H4 (cell line): ENCODE results near the gene OR5C1. TPM values are rescaled to one million over a fixed set of nuclear protein-coding genes. Genes with fewer than 3 reads are reported as not detected.
A peak's percentile ranks its signal among the peaks of the same experiment; 100 is the strongest.
"Not testable (repeated sequence)": the region's sequence is repeated elsewhere in the genome, so short reads cannot be mapped to it uniquely, and the experiment has no call there.

Experiments used
- DNase-seq: peaks from one replicate; pipeline ENCODE4 v3.0.0-alpha.2; 2015; ENCODE audit warnings: low spot score
- total RNA-seq: library from RNA; depleted of rRNA; stranded (reverse); fragments of >200 nt; shearing (Covaris generic); gene quantifications from 2 replicates; pipeline ENCODE4 v1.2.3, GENCODE V29; 2014; rRNA removed

OR5C1 gene
- total RNA-seq, result not detected in 2 replicates

GRCh38 chr9:122788831-122789230 is at the start of gene OR5C1:
OR5C1 (plus strand) TSS chr9:122788933; CDS start chr9:122788933, 0 bp downstream.
- no peak for DNase-seq

- no peak for DNase-seq
These were observed 46.7 kb upstream of the OR5C1 start, which contains the start of gene OR1L6 for GRCh38 chr9:122742003-122742402. OR1L6 (plus strand) TSS chr9:122742303; CDS start chr9:122749848, 7,545 bp downstream.

- no peak for DNase-seq
These were observed 33.9 kb upstream of the OR5C1 start for GRCh38 chr9:122754825-122755224.

- no peak for DNase-seq
These were observed 20.9 kb upstream of the OR5C1 start for GRCh38 chr9:122767817-122768216.

- DNase-seq, result no peak
These were observed 11.7 kb upstream of the OR5C1 start for GRCh38 chr9:122777052-122777451.

GRCh38 chr9:122777935-122778627 is 10.7 kb upstream of the OR5C1 start:
- peak; percentile 57 for DNase-seq

GRCh38 chr9:122779181-122779580 is 9.6 kb upstream of the OR5C1 start:
- DNase-seq, result no peak

- DNase-seq, result no peak
These were observed 8.7 kb upstream of the OR5C1 start for GRCh38 chr9:122780026-122780425.

GRCh38 chr9:122781671-122782070 is 7.1 kb upstream of the OR5C1 start:
- DNase-seq, result no peak

GRCh38 chr9:122785269-122785668 is 3.5 kb upstream of the OR5C1 start:
- peak; percentile 33 for DNase-seq

- DNase-seq, result no peak
These were observed 2.4 kb upstream of the OR5C1 start for GRCh38 chr9:122786338-122786737.

- DNase-seq, result no peak
These were observed 718 bp downstream of the OR5C1 start for GRCh38 chr9:122789256-122790046.

- DNase-seq, result no peak
These were observed 3.3 kb downstream of the OR5C1 start for GRCh38 chr9:122791872-122792669.

- DNase-seq, result no peak
These were observed 8.8 kb downstream of the OR5C1 start for GRCh38 chr9:122797316-122798063.

- peak; percentile 2 for DNase-seq
These were observed 11.6 kb downstream of the OR5C1 start, which contains the start of gene OR1K1 for GRCh38 chr9:122800066-122801060. OR1K1 (plus strand) TSS chr9:122800123; CDS start chr9:122800123, 0 bp downstream.

GRCh38 chr9:122806661-122807060 is 17.9 kb downstream of the OR5C1 start:
- DNase-seq, result no peak

- no peak for DNase-seq
These were observed 18.7 kb downstream of the OR5C1 start for GRCh38 chr9:122807271-122807900.

GRCh38 chr9:122808141-122808540 is 19.4 kb downstream of the OR5C1 start:
- no peak for DNase-seq

- DNase-seq, result not testable (repeated sequence)
These were observed 20.5 kb downstream of the OR5C1 start for GRCh38 chr9:122809261-122809660.
